Nephron (organoid): ENCODE results near the gene PRXL2A.
A peak's percentile ranks its signal among the peaks of the same experiment; 100 is the strongest.

ENCODE experiments used
- H3K27ac Mint-ChIP-seq, 3 experiments: 2 replicates each; pipeline ENCODE4 v1.8.0; 2020; ENCODE audit warnings: mixed read lengths in 3 of 3, mild to moderate bottlenecking in 2 of 3, moderate library complexity in 1 of 3
- H3K27me3 Mint-ChIP-seq: 2 replicates; pipeline ENCODE4 v1.8.0; 2021; ENCODE audit warnings: low read depth, mild to moderate bottlenecking, moderate library complexity, mixed read lengths
- H3K36me3 Mint-ChIP-seq: 2 replicates; pipeline ENCODE4 v1.8.0; 2020; ENCODE audit warnings: low read depth, mixed read lengths
- H3K4me1 Mint-ChIP-seq: 2 replicates; pipeline ENCODE4 v1.8.0; 2020; ENCODE audit warnings: mixed read lengths
- H3K4me3 Mint-ChIP-seq, 3 experiments: 2 replicates each; pipeline ENCODE4 v1.8.0; 2020; ENCODE audit warnings: mild to moderate bottlenecking in 3 of 3, mixed read lengths in 3 of 3, moderate library complexity in 2 of 3
- H3K9me3 Mint-ChIP-seq: 2 replicates; pipeline ENCODE4 v1.8.0; 2020; ENCODE audit warnings: mixed read lengths
- CTCF ChIP-seq, 3 experiments: fragments of 200-600 bp; sonication (generic); IDR thresholded peaks; one replicate each; pipeline ENCODE4 v1.5.0; 2021; ENCODE audit warnings: antibody characterized with exemption in 3 of 3; ENCODE audit not compliant: unreplicated experiment in 3 of 3

PRXL2A gene

GRCh38 chr10:80466724-80467326 is 58.5 kb downstream of the PRXL2A start:
- no peaks in the 10 kb centered on the region for H3K27me3 Mint-ChIP-seq
- peaks cover 82% of the 10 kb centered on the region for H3K4me1 Mint-ChIP-seq
- H3K36me3 Mint-ChIP-seq: peaks cover 7% of the 10 kb centered on the region
- no peak overlapping the region for H3K4me3 Mint-ChIP-seq
- no peak for TF ChIP-seq CTCF (IDR thresholded peaks at IDR 0.05; ENCODE audit: unreplicated experiment in 3 of 3)
- no peaks in the 10 kb centered on the region for H3K9me3 Mint-ChIP-seq
- H3K27ac Mint-ChIP-seq: peak overlapping the region in 2 of 3 experiments; percentile 80 to 82

GRCh38 chr10:80468002-80468401 is 59.7 kb downstream of the PRXL2A start:
- Mint-ChIP-seq H3K27me3 (no peaks in the 10 kb centered on the region), H3K9me3 (no peaks in the 10 kb centered on the region), H3K36me3 (peaks cover 7% of the 10 kb centered on the region), H3K27ac (peak overlapping the region; percentile 80 to 96 (median 84)), H3K4me3 (no peak overlapping the region), H3K4me1 (peaks cover 81% of the 10 kb centered on the region)
- TF ChIP-seq CTCF (IDR thresholded peaks at IDR 0.05; ENCODE audit: unreplicated experiment in 3 of 3): no peak

GRCh38 chr10:80468806-80469421 is 60.6 kb downstream of the PRXL2A start:
- Mint-ChIP-seq H3K27ac (peak overlapping the region; percentile 81 to 96 (median 84)), H3K36me3 (peaks cover 7% of the 10 kb centered on the region), H3K27me3 (no peaks in the 10 kb centered on the region), H3K4me3 (no peak overlapping the region), H3K4me1 (peaks cover 76% of the 10 kb centered on the region), H3K9me3 (no peaks in the 10 kb centered on the region)
- no peak for TF ChIP-seq CTCF (IDR thresholded peaks at IDR 0.05; ENCODE audit: unreplicated experiment in 3 of 3)

GRCh38 chr10:80470266-80470665 is 61.9 kb downstream of the PRXL2A start:
- no peaks in the 10 kb centered on the region for H3K9me3 Mint-ChIP-seq
- peaks cover 74% of the 10 kb centered on the region for H3K4me1 Mint-ChIP-seq
- peaks cover 17% of the 10 kb centered on the region for H3K36me3 Mint-ChIP-seq
- no peak overlapping the region for H3K4me3 Mint-ChIP-seq
- no peak overlapping the region for H3K27ac Mint-ChIP-seq
- H3K27me3 Mint-ChIP-seq: no peaks in the 10 kb centered on the region
- no peak for TF ChIP-seq CTCF (IDR thresholded peaks at IDR 0.05; ENCODE audit: unreplicated experiment in 3 of 3)

- Mint-ChIP-seq H3K27ac (peak overlapping the region in 2 of 3 experiments; percentile 56 to 69), H3K4me3 (no peak overlapping the region), H3K9me3 (no peaks in the 10 kb centered on the region), H3K27me3 (no peaks in the 10 kb centered on the region), H3K36me3 (peaks cover 17% of the 10 kb centered on the region), H3K4me1 (peaks cover 67% of the 10 kb centered on the region)
- no peak for TF ChIP-seq CTCF (IDR thresholded peaks at IDR 0.05; ENCODE audit: unreplicated experiment in 3 of 3)
Observed at GRCh38 chr10:80471001-80471400, 62.6 kb downstream of the PRXL2A start.
